Activated CD4-positive, alpha-beta T cell treated with anti-CD3 and anti-CD28 coated beads, Interleukin-2, amount 10 ng/mL, durations not matched to agents 7 days and 5 days (primary cell): ENCODE measurements around the gene RPL19. TPM values are rescaled to one million over a fixed set of nuclear protein-coding genes. Genes with fewer than 3 reads are reported as not detected.

ENCODE experiments used
- CTCF ChIA-PET: fragments of 350-600 bp; sonication (Branson Sonifier 250); formaldehyde crosslinking; loops from one replicate; lab custom pipeline; 2021; ENCODE audit warnings: antibody characterized with exemption; lab: Charles Lee
- POLR2A ChIA-PET: fragments of 350-600 bp; sonication (Branson Sonifier 250); formaldehyde crosslinking; loops from one replicate; lab custom pipeline; 2021; ENCODE audit warnings: antibody characterized with exemption; lab: Charles Lee
- DNase-seq: peaks from one replicate; pipeline ENCODE4 v3.0.0-alpha.2; 2020
- H3K27ac Mint-ChIP-seq: one replicate; pipeline ENCODE4 v1.8.0; 2021; ENCODE audit warnings: mild to moderate bottlenecking, moderate library complexity, mixed read lengths
- H3K27me3 Mint-ChIP-seq: one replicate; pipeline ENCODE4 v1.8.0; 2021; ENCODE audit warnings: mixed read lengths
- H3K36me3 Mint-ChIP-seq: one replicate; pipeline ENCODE4 v1.8.0; 2021; ENCODE audit warnings: low read depth, mixed read lengths
- H3K4me1 Mint-ChIP-seq: one replicate; pipeline ENCODE4 v1.8.0; 2021; ENCODE audit warnings: mixed read lengths
- H3K4me3 Mint-ChIP-seq: one replicate; pipeline ENCODE4 v1.8.0; 2021; ENCODE audit warnings: mild to moderate bottlenecking, moderate library complexity, mixed read lengths
- H3K9me3 Mint-ChIP-seq: one replicate; pipeline ENCODE4 v1.8.0; 2021; ENCODE audit warnings: mixed read lengths
- total RNA-seq, 2 experiments: library from RNA; stranded (reverse); gene quantifications; one replicate each; pipeline ENCODE4 v1.2.3, GENCODE V29; 2021

Gene RPL19
- 1,000 to 10,000 TPM; 1,832 to 1,924 TPM for total RNA-seq

- H3K27ac Mint-ChIP-seq: peak within 1 kb of the TSS; percentile 99
- CTCF ChIA-PET: interaction anchor here (0.9 to 1.8 kb wide), 6 partner anchors 8 to 47 kb away, joined by 3 to 10 read pairs (median 6); no protein-coding TSS in a partner anchor
- DNase-seq: peak; percentile 84
- peak within 1 kb of the TSS; percentile 79 for H3K4me3 Mint-ChIP-seq
- POLR2A ChIA-PET: interaction anchor here (0.6 to 0.8 kb wide), 2 partner anchors 32 to 46 kb away, joined by 3 to 4 read pairs; no protein-coding TSS in a partner anchor
- H3K36me3 Mint-ChIP-seq: peaks cover 40% of the 10 kb centered on the region
- peaks cover 58% of the 10 kb centered on the region for H3K4me1 Mint-ChIP-seq
- H3K9me3 Mint-ChIP-seq: no peaks in the 10 kb centered on the region
- H3K27me3 Mint-ChIP-seq: no peaks in the 10 kb centered on the region
Measured at GRCh38 chr17:39200070-39200879, at the start of gene RPL19. TSS of gene RPL19 (plus strand) at chr17:39200283. CDS start at chr17:39200345, 62 bp downstream.

- Mint-ChIP-seq H3K27ac (no peak overlapping the region), H3K9me3 (no peaks in the 10 kb centered on the region), H3K4me3 (peak overlapping the region; percentile 61), H3K27me3 (peaks cover 17% of the 10 kb centered on the region), H3K36me3 (peaks cover 2% of the 10 kb centered on the region), H3K4me1 (peaks cover 43% of the 10 kb centered on the region)
- ChIA-PET CTCF (interaction anchor here (4.5 kb wide), 1 partner anchor 168 kb away, joined by 66 read pairs; no protein-coding TSS in a partner anchor), POLR2A (no interaction called here)
- DNase-seq: no peak
Measured at GRCh38 chr17:39150795-39151149, 49.3 kb upstream of the RPL19 start.

- DNase-seq: no peak
- ChIA-PET CTCF (interaction anchor here (0.8 to 5.8 kb wide), 6 partner anchors 9 to 184 kb away, joined by 3 to 94 read pairs (median 3); partner anchors contain the start of genes ARL5C and FBXO47), POLR2A (no interaction called here)
- Mint-ChIP-seq H3K9me3 (no peaks in the 10 kb centered on the region), H3K4me1 (peaks cover 43% of the 10 kb centered on the region), H3K27me3 (peaks cover 18% of the 10 kb centered on the region), H3K4me3 (peak within 1 kb of the TSS; percentile 95), H3K36me3 (peaks cover 2% of the 10 kb centered on the region), H3K27ac (peak within 1 kb of the TSS; percentile 95)
Measured at GRCh38 chr17:39151150-39151942, 48.7 kb upstream of the RPL19 start, which contains the start of gene PLXDC1. TSS of gene PLXDC1 (minus strand) at chr17:39151637. CDS start at chr17:39151437, 200 bp downstream.

GRCh38 chr17:39151943-39152818 is 47.9 kb upstream of the RPL19 start:
- H3K36me3 Mint-ChIP-seq: peaks cover 2% of the 10 kb centered on the region
- peaks cover 43% of the 10 kb centered on the region for H3K4me1 Mint-ChIP-seq
- H3K9me3 Mint-ChIP-seq: no peaks in the 10 kb centered on the region
- ChIA-PET POLR2A (interaction anchor here (0.7 kb wide), 1 partner anchor 169 kb away, joined by 3 read pairs; no protein-coding TSS in a partner anchor), CTCF (interaction anchor here (0.6 to 5.8 kb wide), 41 partner anchors 8 to 1534 kb away, joined by 3 to 94 read pairs (median 4); partner anchors contain the start of genes ARL5C, FBXO47 and RPL23)
- DNase-seq: no peak
- H3K4me3 Mint-ChIP-seq: peak overlapping the region; percentile 95
- H3K27ac Mint-ChIP-seq: peak overlapping the region; percentile 95
- peaks cover 20% of the 10 kb centered on the region for H3K27me3 Mint-ChIP-seq

DNA sequence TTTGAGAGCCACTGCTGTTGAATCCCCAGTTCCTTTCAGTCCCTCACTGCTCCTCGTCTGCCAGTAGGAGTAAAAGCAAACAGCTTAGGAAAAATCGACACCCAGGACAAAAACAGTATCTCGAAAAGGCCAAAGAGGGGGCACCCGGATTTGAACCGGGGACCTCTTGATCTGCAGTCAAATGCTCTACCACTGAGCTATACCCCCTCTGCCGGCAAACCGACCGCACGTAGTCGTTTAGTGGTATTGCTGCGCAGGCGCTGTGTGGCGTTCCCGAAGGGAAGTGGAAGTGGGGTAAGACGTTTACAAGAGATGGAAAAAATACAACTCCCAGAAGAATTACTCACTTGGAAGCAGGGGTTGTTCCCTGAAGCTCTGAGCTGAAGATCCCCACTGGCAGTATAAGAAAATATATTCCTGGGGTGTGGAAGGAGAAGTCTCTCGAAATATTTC is 46.5 kb upstream of the RPL19 start:
- H3K27me3 Mint-ChIP-seq: peaks cover 20% of the 10 kb centered on the region
- H3K36me3 Mint-ChIP-seq: peaks cover 2% of the 10 kb centered on the region
- peaks cover 43% of the 10 kb centered on the region for H3K4me1 Mint-ChIP-seq
- H3K9me3 Mint-ChIP-seq: no peaks in the 10 kb centered on the region
- peak overlapping the region; percentile 95 for H3K27ac Mint-ChIP-seq
- ChIA-PET CTCF (interaction anchor here (0.6 to 5.8 kb wide), 45 partner anchors 9 to 594 kb away, joined by 3 to 94 read pairs (median 4); partner anchors contain the start of genes ARL5C, FBXO47, MED1 and RPL19), POLR2A (interaction anchor here (0.8 to 1.4 kb wide), 3 partner anchors 46 to 300 kb away, joined by 3 to 4 read pairs (median 4); partner anchors contain the start of genes RPL19 and RPL23)
- peak overlapping the region; percentile 95 for H3K4me3 Mint-ChIP-seq
- DNase-seq: peak; percentile 91

DNA sequence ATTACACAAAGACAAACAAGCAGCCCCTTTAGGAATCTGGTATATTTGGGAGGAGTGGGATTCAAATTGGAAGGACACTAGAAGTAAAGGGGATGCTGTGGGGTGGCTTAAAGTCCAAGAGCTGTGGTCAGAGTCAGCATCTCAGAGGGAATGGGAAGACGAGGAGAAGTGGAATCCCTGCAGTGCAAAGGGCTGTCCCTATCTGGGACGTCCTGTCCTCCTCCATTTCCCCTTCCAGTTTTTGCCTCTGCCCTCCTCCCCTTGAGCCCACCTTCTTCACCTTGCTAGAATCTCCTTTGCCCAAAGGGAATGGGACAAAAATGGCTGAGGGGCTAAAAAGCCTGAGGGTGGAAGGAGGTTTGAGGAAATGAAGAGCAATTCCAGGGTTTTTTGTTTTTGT is 44.4 kb upstream of the RPL19 start:
- peaks cover 32% of the 10 kb centered on the region for H3K4me1 Mint-ChIP-seq
- ChIA-PET POLR2A (no interaction called here), CTCF (interaction anchor here (5.8 kb wide), 1 partner anchor 9 kb away, joined by 94 read pairs; the partner anchor contains the start of gene ARL5C)
- peaks cover 2% of the 10 kb centered on the region for H3K36me3 Mint-ChIP-seq
- H3K9me3 Mint-ChIP-seq: no peaks in the 10 kb centered on the region
- DNase-seq: no peak
- peaks cover 7% of the 10 kb centered on the region for H3K27me3 Mint-ChIP-seq
- H3K4me3 Mint-ChIP-seq: peak overlapping the region; percentile 36
- no peak overlapping the region for H3K27ac Mint-ChIP-seq

GRCh38 chr17:39156491-39156890 is 43.6 kb upstream of the RPL19 start:
- peaks cover 7% of the 10 kb centered on the region for H3K27me3 Mint-ChIP-seq
- ChIA-PET POLR2A (no interaction called here), CTCF (interaction anchor here (5.8 kb wide), 1 partner anchor 9 kb away, joined by 94 read pairs; the partner anchor contains the start of gene ARL5C)
- H3K4me1 Mint-ChIP-seq: peaks cover 30% of the 10 kb centered on the region
- H3K9me3 Mint-ChIP-seq: no peaks in the 10 kb centered on the region
- H3K27ac Mint-ChIP-seq: no peak overlapping the region
- DNase-seq: no peak
- H3K4me3 Mint-ChIP-seq: no peak overlapping the region
- H3K36me3 Mint-ChIP-seq: peaks cover 2% of the 10 kb centered on the region

DNA sequence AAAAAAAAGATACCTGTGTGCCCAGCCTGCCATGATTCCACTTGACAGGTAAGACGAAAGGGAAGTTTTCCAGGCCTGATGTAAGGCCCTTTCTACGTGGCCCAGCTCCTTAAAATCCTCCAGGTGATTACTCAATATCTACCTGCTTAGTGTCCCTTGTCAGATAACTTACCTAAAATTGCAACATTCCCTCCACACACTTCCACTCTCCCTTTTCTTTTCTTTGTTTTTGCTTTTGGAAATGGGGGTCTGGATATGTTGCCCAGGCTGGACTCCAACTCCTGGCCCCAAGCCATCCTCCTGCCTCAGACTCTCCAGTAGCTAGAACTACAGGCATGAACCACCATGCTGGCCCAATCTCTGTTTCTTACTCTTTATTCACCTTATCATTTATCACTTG is 41.5 kb upstream of the RPL19 start:
- no peak overlapping the region for H3K27ac Mint-ChIP-seq
- no peak for DNase-seq
- H3K4me3 Mint-ChIP-seq: no peak overlapping the region
- peaks cover 2% of the 10 kb centered on the region for H3K36me3 Mint-ChIP-seq
- peaks cover 7% of the 10 kb centered on the region for H3K27me3 Mint-ChIP-seq
- H3K4me1 Mint-ChIP-seq: peaks cover 11% of the 10 kb centered on the region
- no peaks in the 10 kb centered on the region for H3K9me3 Mint-ChIP-seq
- ChIA-PET CTCF (interaction anchor here (0.6 to 1.2 kb wide), 2 partner anchors 176 to 1827 kb away, joined by 3 read pairs; no protein-coding TSS in a partner anchor), POLR2A (no interaction called here)

- Mint-ChIP-seq H3K4me1 (peaks cover 20% of the 10 kb centered on the region), H3K36me3 (no peaks in the 10 kb centered on the region), H3K4me3 (no peak overlapping the region), H3K27ac (no peak overlapping the region), H3K9me3 (no peaks in the 10 kb centered on the region), H3K27me3 (peaks cover 21% of the 10 kb centered on the region)
- POLR2A ChIA-PET: no interaction called here
- CTCF ChIA-PET: interaction anchor here (6.9 to 7.1 kb wide), 2 partner anchors 8 to 14 kb away, joined by 70 to 94 read pairs; partner anchors contain the start of gene PLXDC1
- no peak for DNase-seq
Measured at GRCh38 chr17:39161962-39162361, 38.1 kb upstream of the RPL19 start.

DNA sequence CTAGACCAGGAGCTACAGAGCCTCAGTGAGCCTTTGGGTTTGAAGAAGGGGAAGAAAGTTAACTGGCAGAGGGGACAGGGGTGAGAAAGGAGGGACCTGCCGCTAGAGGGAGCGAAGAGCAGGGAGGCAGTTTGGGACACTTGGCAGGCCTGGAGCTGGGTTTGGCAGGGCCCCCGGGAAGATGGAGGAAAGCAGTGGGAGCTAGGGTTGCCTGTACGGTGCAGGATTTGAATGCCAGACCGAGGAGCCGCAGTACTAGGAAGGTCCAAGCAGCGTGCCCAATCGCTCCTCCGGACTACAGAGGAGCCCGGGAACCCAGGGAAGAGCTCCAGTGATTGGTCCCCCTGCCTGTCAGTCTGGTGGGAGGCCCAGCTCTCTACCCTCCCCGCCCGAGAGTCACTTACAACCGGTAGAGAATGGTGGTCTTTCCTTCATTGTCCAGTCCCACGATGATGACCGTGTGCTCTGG is 35.4 kb upstream of the RPL19 start:
- CTCF ChIA-PET: interaction anchor here (0.5 to 7.1 kb wide), 30 partner anchors 11 to 436 kb away, joined by 3 to 94 read pairs (median 4); partner anchors contain the start of genes FBXO47, PLXDC1, PSMB3 and RPL19

More for the DNA sequence above, 35.4 kb upstream of the RPL19 start:
- Mint-ChIP-seq H3K36me3 (peaks cover 5% of the 10 kb centered on the region), H3K27me3 (peaks cover 29% of the 10 kb centered on the region), H3K27ac (no peak overlapping the region), H3K4me1 (peaks cover 38% of the 10 kb centered on the region), H3K9me3 (peaks cover 5% of the 10 kb centered on the region), H3K4me3 (peak overlapping the region; percentile 81)
- peak; percentile 81 for DNase-seq
- POLR2A ChIA-PET: no interaction called here
